SK-N-SH treated with all-trans-retinoic acid at 6 μM for 48 hours (cell line): ENCODE measurements around the gene MTCL1.

ENCODE experiments used
- ATAC-seq: fragments of 200-7000 bp; cut with Tn5 transposase; 3 replicates; pipeline ENCODE4 v1.9.1; 2020; ENCODE audit warnings: mild to moderate bottlenecking, moderate library complexity
- ARNTL ChIP-seq: fragments of 450-650 bp; formaldehyde crosslinking; IDR thresholded peaks from 2 replicates; pipeline ENCODE4 v1.5.0; 2020; ENCODE audit warnings: low read depth, mild to moderate bottlenecking, moderate library complexity, borderline replicate concordance
- BACH2 ChIP-seq: fragments of 250-450 bp; sonication (Bioruptor Pico); IDR thresholded peaks from 2 replicates; pipeline ENCODE4 v1.9.0; 2021; ENCODE audit warnings: mild to moderate bottlenecking, borderline replicate concordance
- CREB5 ChIP-seq: fragments of 250-450 bp; sonication (Bioruptor Pico); IDR thresholded peaks from 2 replicates; pipeline ENCODE4 v1.5.1; 2020; ENCODE audit warnings: low read depth, mild to moderate bottlenecking, moderate library complexity
- CSDC2 ChIP-seq: fragments of 250-450 bp; sonication (Bioruptor Pico); IDR thresholded peaks from 2 replicates; pipeline ENCODE4 v1.5.0; 2020; ENCODE audit warnings: mild to moderate bottlenecking, moderate library complexity
- CSRNP3 ChIP-seq: fragments of 250-450 bp; sonication (Bioruptor Pico); IDR thresholded peaks from 2 replicates; pipeline ENCODE4 v1.5.1; 2021; ENCODE audit warnings: mild to moderate bottlenecking, moderate library complexity
- ESRRG ChIP-seq: fragments of 250-450 bp; sonication (Bioruptor Pico); IDR thresholded peaks from 2 replicates; pipeline ENCODE4 v1.6.1; 2021; ENCODE audit warnings: mild to moderate bottlenecking
- GLIS3 ChIP-seq: fragments of 250-450 bp; sonication (Bioruptor Pico); IDR thresholded peaks from 2 replicates; pipeline ENCODE4 v1.5.0; 2020; ENCODE audit warnings: mild to moderate bottlenecking, moderate library complexity
- ISL1 ChIP-seq: fragments of 250-450 bp; sonication (Bioruptor Pico); IDR thresholded peaks from 2 replicates; pipeline ENCODE4 v2.1.2; 2022; ENCODE audit warnings: mild to moderate bottlenecking, moderate library complexity
- OSR1 ChIP-seq: fragments of 250-450 bp; sonication (Bioruptor Pico); IDR thresholded peaks from 2 replicates; pipeline ENCODE4 v1.8.0; 2022; ENCODE audit warnings: moderate library complexity, mild to moderate bottlenecking, inconsistent platforms
- POU6F1 ChIP-seq: fragments of 250-450 bp; sonication (Bioruptor Pico); IDR thresholded peaks from 2 replicates; pipeline ENCODE4 v1.8.0; 2021; ENCODE audit warnings: low read depth, mild to moderate bottlenecking, moderate library complexity, borderline replicate concordance
- PPARA ChIP-seq: fragments of 250-450 bp; sonication (Bioruptor Pico); IDR thresholded peaks from 2 replicates; pipeline ENCODE4 v1.5.0; 2020; ENCODE audit warnings: mild to moderate bottlenecking, borderline replicate concordance
- RARB ChIP-seq: fragments of 250-450 bp; sonication (Bioruptor Pico); IDR thresholded peaks from 2 replicates; pipeline ENCODE4 v1.8.0; 2021; ENCODE audit warnings: mild to moderate bottlenecking, moderate library complexity
- SNAI2 ChIP-seq: fragments of 250-450 bp; sonication (Bioruptor Pico); IDR thresholded peaks from 2 replicates; pipeline ENCODE4 v1.5.0; 2020; ENCODE audit warnings: mild to moderate bottlenecking, moderate library complexity
- TOX ChIP-seq: fragments of 250-450 bp; sonication (Bioruptor Pico); IDR thresholded peaks from 2 replicates; pipeline ENCODE4 v1.8.0; 2021; ENCODE audit warnings: mild to moderate bottlenecking, moderate library complexity, borderline replicate concordance
- TSHZ2 ChIP-seq: fragments of 250-450 bp; sonication (Bioruptor Pico); IDR thresholded peaks from 2 replicates; pipeline ENCODE4 v1.5.0; 2020; ENCODE audit warnings: mild to moderate bottlenecking, moderate library complexity
- ZC3H10 ChIP-seq: fragments of 250-450 bp; sonication (Bioruptor Pico); IDR thresholded peaks from 2 replicates; pipeline ENCODE4 v1.5.1; 2021; ENCODE audit warnings: mild to moderate bottlenecking, moderate library complexity
- ZFP3 ChIP-seq: fragments of 250-450 bp; sonication (Bioruptor Pico); IDR thresholded peaks from 2 replicates; pipeline ENCODE4 v1.5.0; 2020; ENCODE audit warnings: mild to moderate bottlenecking, moderate library complexity
- ZFP30 ChIP-seq: fragments of 450-650 bp; formaldehyde crosslinking; IDR thresholded peaks from 2 replicates; pipeline ENCODE4 v1.5.0; 2022; ENCODE audit warnings: mild to moderate bottlenecking, moderate library complexity
- ZNF565 ChIP-seq: fragments of 450-650 bp; formaldehyde crosslinking; conservative IDR thresholded peaks from 2 replicates; pipeline ENCODE4 v1.5.0; 2020; ENCODE audit warnings: low read depth, mild to moderate bottlenecking, moderate library complexity
- ZNF70 ChIP-seq: fragments of 450-650 bp; formaldehyde crosslinking; IDR thresholded peaks from 2 replicates; pipeline ENCODE4 v1.5.0; 2020; ENCODE audit warnings: mild to moderate bottlenecking, moderate library complexity
- ZNF8 ChIP-seq: fragments of 450-650 bp; formaldehyde crosslinking; IDR thresholded peaks from 2 replicates; pipeline ENCODE4 v1.5.0; 2020; ENCODE audit warnings: mild to moderate bottlenecking, moderate library complexity

MTCL1 gene

GRCh38 chr18:8689517-8689916, 15.8 kb upstream of the MTCL1 start:
- no peak for TF ChIP-seq ESRRG (CRISPR knock-in tag)
- TF ChIP-seq CREB5 (CRISPR knock-in tag) = no peak
- no peak for TF ChIP-seq CSDC2 (CRISPR knock-in tag)
- no peak for TF ChIP-seq RARB
- TF ChIP-seq, all 23 proteins: peak for 0
- ATAC-seq = no peak

GRCh38 chr18:8694891-8695290, 10.5 kb upstream of the MTCL1 start:
- TF ChIP-seq CSRNP3 (CRISPR knock-in tag) (no peak), TOX (no peak), GLIS3 (no peak), PPARA (CRISPR knock-in tag) (no peak), OSR1 (CRISPR knock-in tag) (no peak), CSDC2 (CRISPR knock-in tag) (no peak), POU6F1 (CRISPR knock-in tag) (no peak), SNAI2 (no peak), BACH2 (CRISPR knock-in tag) (no peak), ZNF565 (CRISPR knock-in tag) (no peak), ZFP3 (CRISPR knock-in tag) (no peak)
- no peak for ATAC-seq

- ATAC-seq = no peak
- TF ChIP-seq ARNTL (CRISPR knock-in tag) (no peak), ZNF565 (CRISPR knock-in tag) (no peak), CSDC2 (CRISPR knock-in tag) (no peak), TSHZ2 (CRISPR knock-in tag) (no peak), GLIS3 (no peak), ZFP30 (CRISPR knock-in tag) (no peak), RARB (no peak), BACH2 (CRISPR knock-in tag) (no peak), ZFP3 (CRISPR knock-in tag) (no peak), ZNF8 (CRISPR knock-in tag) (no peak), SNAI2 (no peak), CREB5 (CRISPR knock-in tag) (no peak), OSR1 (CRISPR knock-in tag) (no peak), ISL1 (no peak), ZC3H10 (CRISPR knock-in tag) (no peak)
- TF ChIP-seq, all 23 proteins: peak for 0
Observed at GRCh38 chr18:8695932-8696517, 9.3 kb upstream of the MTCL1 start.

- peak; percentile 88 for ATAC-seq
- peak; percentile 76 for TF ChIP-seq ZNF70 (CRISPR knock-in tag)
- no peak for TF ChIP-seq ISL1
Observed at GRCh38 chr18:8696749-8697211, 8.6 kb upstream of the MTCL1 start.
